Liver (tissue), 9 donors: ENCODE results near the gene IRAG1. TPM values are rescaled to one million over a fixed set of nuclear protein-coding genes. Genes with fewer than 3 reads are reported as not detected.

Experiments
- DNase-seq: peaks from one replicate; pipeline ENCODE4 v3.0.0-alpha.2; 2017; ENCODE audit warnings: low spot score
- H3K27ac ChIP-seq, 2 donors: one replicate each; pipeline ENCODE4 v1.7.0; 2013; ENCODE audit warnings: inconsistent platforms in 2 of 2, low read length in 2 of 2, control low read depth in 1 of 2, low read depth in 1 of 2, mild to moderate bottlenecking in 1 of 2
- H3K27me3 ChIP-seq, 4 donors: one replicate each; pipeline versions ENCODE4 v1.6.1 to v1.7.0; 2013; ENCODE audit warnings: low read length in 3 of 4, inconsistent platforms in 1 of 4, mild to moderate bottlenecking in 1 of 4, moderate library complexity in 1 of 4; ENCODE audit not compliant: control insufficient read depth in 4 of 4, insufficient read depth in 4 of 4
- H3K36me3 ChIP-seq, 4 donors: one replicate each; pipeline versions ENCODE4 v1.6.1 to v1.7.0; 2013; ENCODE audit warnings: low read length in 3 of 4, mild to moderate bottlenecking in 3 of 4, low read depth in 1 of 4, moderate library complexity in 1 of 4; ENCODE audit not compliant: control insufficient read depth in 4 of 4, insufficient read depth in 3 of 4
- H3K4me1 ChIP-seq, 4 donors: one replicate each; pipeline versions ENCODE4 v1.6.1 to v1.7.0; 2013; ENCODE audit warnings: low read length in 3 of 4, mild to moderate bottlenecking in 3 of 4, moderate library complexity in 1 of 4; ENCODE audit not compliant: control insufficient read depth in 4 of 4, insufficient read depth in 4 of 4
- H3K4me3 ChIP-seq, 3 donors: one replicate each; pipeline versions ENCODE4 v1.6.1 to v1.7.0; 2013; ENCODE audit warnings: low read length in 3 of 3, control low read depth in 1 of 3, low read depth in 1 of 3, mild to moderate bottlenecking in 1 of 3
- H3K9ac ChIP-seq, 2 donors: one replicate each; pipeline ENCODE4 v1.7.0; 2013; ENCODE audit warnings: low read length in 2 of 2, mild to moderate bottlenecking in 2 of 2, moderate library complexity in 2 of 2, control low read depth in 1 of 2, low read depth in 1 of 2
- H3K9me3 ChIP-seq, 4 donors: one replicate each; pipeline versions ENCODE4 v1.6.1 to v1.7.0; 2013; ENCODE audit warnings: low read length in 3 of 4; ENCODE audit not compliant: control insufficient read depth in 4 of 4
- ATF3 ChIP-seq: IDR thresholded peaks from 2 replicates; pipeline ENCODE4 v1.6.1; 2016; ENCODE audit warnings: antibody characterized with exemption
- CTCF ChIP-seq: fragments of 150-350 bp; IDR thresholded peaks from 2 replicates; pipeline ENCODE4 v1.5.1; 2017; ENCODE audit warnings: improper control_type of control experiment, low read depth, low read length; ENCODE audit not compliant: missing input control
- EGR1 ChIP-seq, 2 donors: IDR thresholded peaks; 2 replicates each; pipeline ENCODE4 v1.6.1; 2016 to 2018; ENCODE audit warnings: antibody characterized with exemption in 2 of 2, low read depth in 2 of 2
- FOXA1 ChIP-seq: IDR thresholded peaks from 2 replicates; pipeline ENCODE4 v1.6.1; 2016; ENCODE audit warnings: antibody characterized with exemption
- FOXA2 ChIP-seq: IDR thresholded peaks from 2 replicates; pipeline ENCODE4 v1.6.1; 2016; ENCODE audit warnings: antibody characterized with exemption
- GABPA ChIP-seq, 2 donors: IDR thresholded peaks in 1 of 2; conservative IDR thresholded peaks in 1 of 2; 2 replicates each; pipeline ENCODE4 v1.6.1; 2016; ENCODE audit warnings: antibody characterized with exemption in 2 of 2, mild to moderate bottlenecking in 1 of 2, moderate library complexity in 1 of 2
- HNF4A ChIP-seq, 2 donors: conservative IDR thresholded peaks; 2 replicates each; pipeline ENCODE4 v1.6.1; 2016; ENCODE audit warnings: antibody characterized with exemption in 2 of 2, mild to moderate bottlenecking in 2 of 2
- HNF4G ChIP-seq: IDR thresholded peaks from 2 replicates; pipeline ENCODE4 v1.6.1; 2016; ENCODE audit warnings: antibody characterized with exemption
- JUND ChIP-seq, 2 donors: IDR thresholded peaks; 2 replicates each; pipeline ENCODE4 v1.6.1; 2016; ENCODE audit warnings: antibody characterized with exemption in 2 of 2
- MAX ChIP-seq: IDR thresholded peaks from 2 replicates; pipeline ENCODE4 v1.6.1; 2016; ENCODE audit warnings: antibody characterized with exemption
- NR2F2 ChIP-seq: IDR thresholded peaks from 2 replicates; pipeline ENCODE4 v1.6.1; 2016; ENCODE audit warnings: antibody characterized with exemption
- RAD21 ChIP-seq, 2 donors: IDR thresholded peaks; 2 replicates each; pipeline ENCODE4 v1.6.1; 2016; ENCODE audit warnings: antibody characterized with exemption in 2 of 2, mild to moderate bottlenecking in 2 of 2
- RXRA ChIP-seq, 2 donors: IDR thresholded peaks; 2 replicates each; pipeline ENCODE4 v1.6.1; 2017 to 2018; ENCODE audit warnings: antibody characterized with exemption in 2 of 2, mild to moderate bottlenecking in 1 of 2
- SP1 ChIP-seq: IDR thresholded peaks from 2 replicates; pipeline ENCODE4 v1.6.1; 2018; ENCODE audit warnings: antibody characterized with exemption, mild to moderate bottlenecking
- TAF1 ChIP-seq: conservative IDR thresholded peaks from 2 replicates; pipeline ENCODE4 v1.6.1; 2016; ENCODE audit warnings: antibody characterized with exemption, mild to moderate bottlenecking
- YY1 ChIP-seq: IDR thresholded peaks from 2 replicates; pipeline ENCODE4 v1.6.1; 2016; ENCODE audit warnings: antibody characterized with exemption, mild to moderate bottlenecking
- ZBTB33 ChIP-seq: IDR thresholded peaks from 2 replicates; pipeline ENCODE4 v1.6.1; 2016; ENCODE audit warnings: antibody characterized with exemption
- WGBS: extraction: QIAGEN DNeasy Blood & Tissue Kit; methylation state at CpG from one replicate; pipeline ENCODE4 v1.1.7; 2013; 5-methylcytosine and 5-hydroxymethylcytosine counted together
- polyA plus RNA-seq, 2 donors: library from polyadenylated mRNA; stranded (reverse) in 1 of 2; unstranded in 1 of 2; fragments of 200-250 nt in 1 of 2; fragments of >200 nt in 1 of 2; fragmentation: Nextera tagmentation in 1 of 2; extraction: Ambion mirVana in 1 of 2; gene quantifications; one replicate each; pipeline versions ENCODE4 v1.2.1 to v1.2.3, GENCODE V29; 2013 to 2015
- total RNA-seq, 2 donors: library from RNA; depleted of rRNA; stranded (reverse); fragments of >200 nt; gene quantifications; one replicate each; pipeline ENCODE4 v1.2.3, GENCODE V29; 2014
- TF ChIP-seq, protein P1 (sequence below): IDR thresholded peaks from 2 replicates; pipeline ENCODE4 v1.6.1; 2016; ENCODE audit warnings: antibody characterized with exemption, mild to moderate bottlenecking
- donor health status: healthy.
- donor health status: healthy.
- donor health status: healthy.
- donor health status: healthy.
- donor health status: healthy.

Gene IRAG1
- total and polyA plus RNA-seq, 4 donors, result 0.29 to 4.4 (median 2.0) TPM

- Histone ChIP-seq H3K9ac (no peak overlapping the region), H3K36me3 (no peaks in the 10 kb centered on the region), H3K27ac (no peak overlapping the region), H3K4me1 (no peaks in the 10 kb centered on the region), H3K27me3 (no peaks in the 10 kb centered on the region), H3K4me3 (no peak overlapping the region), H3K9me3 (no peaks in the 10 kb centered on the region)
- TF ChIP-seq HNF4G (no peak), ATF3 (no peak), YY1 (no peak), TAF1 (no peak), GABPA (IDR thresholded peaks at IDR 0.05 in 1 of 2, conservative IDR thresholded peaks at IDR 0.05 in 1 of 2) (no peak), JUND (IDR thresholded peaks at IDR 0.05) (no peak), MAX (no peak), ZBTB33 (no peak), RXRA (IDR thresholded peaks at IDR 0.05) (no peak), CTCF (no peak)
- TF ChIP-seq, protein P1, sequence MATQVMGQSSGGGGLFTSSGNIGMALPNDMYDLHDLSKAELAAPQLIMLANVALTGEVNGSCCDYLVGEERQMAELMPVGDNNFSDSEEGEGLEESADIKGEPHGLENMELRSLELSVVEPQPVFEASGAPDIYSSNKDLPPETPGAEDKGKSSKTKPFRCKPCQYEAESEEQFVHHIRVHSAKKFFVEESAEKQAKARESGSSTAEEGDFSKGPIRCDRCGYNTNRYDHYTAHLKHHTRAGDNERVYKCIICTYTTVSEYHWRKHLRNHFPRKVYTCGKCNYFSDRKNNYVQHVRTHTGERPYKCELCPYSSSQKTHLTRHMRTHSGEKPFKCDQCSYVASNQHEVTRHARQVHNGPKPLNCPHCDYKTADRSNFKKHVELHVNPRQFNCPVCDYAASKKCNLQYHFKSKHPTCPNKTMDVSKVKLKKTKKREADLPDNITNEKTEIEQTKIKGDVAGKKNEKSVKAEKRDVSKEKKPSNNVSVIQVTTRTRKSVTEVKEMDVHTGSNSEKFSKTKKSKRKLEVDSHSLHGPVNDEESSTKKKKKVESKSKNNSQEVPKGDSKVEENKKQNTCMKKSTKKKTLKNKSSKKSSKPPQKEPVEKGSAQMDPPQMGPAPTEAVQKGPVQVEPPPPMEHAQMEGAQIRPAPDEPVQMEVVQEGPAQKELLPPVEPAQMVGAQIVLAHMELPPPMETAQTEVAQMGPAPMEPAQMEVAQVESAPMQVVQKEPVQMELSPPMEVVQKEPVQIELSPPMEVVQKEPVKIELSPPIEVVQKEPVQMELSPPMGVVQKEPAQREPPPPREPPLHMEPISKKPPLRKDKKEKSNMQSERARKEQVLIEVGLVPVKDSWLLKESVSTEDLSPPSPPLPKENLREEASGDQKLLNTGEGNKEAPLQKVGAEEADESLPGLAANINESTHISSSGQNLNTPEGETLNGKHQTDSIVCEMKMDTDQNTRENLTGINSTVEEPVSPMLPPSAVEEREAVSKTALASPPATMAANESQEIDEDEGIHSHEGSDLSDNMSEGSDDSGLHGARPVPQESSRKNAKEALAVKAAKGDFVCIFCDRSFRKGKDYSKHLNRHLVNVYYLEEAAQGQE, result no peak
- no peak for DNase-seq
- WGBS, result 94% methylated on average over 2 of the region's 2 CpGs
Measured at GRCh38 chr11:10660323-10660722, 33.2 kb downstream of the IRAG1 start.

- Histone ChIP-seq H3K27me3 (no peaks in the 10 kb centered on the region), H3K4me3 (no peak overlapping the region), H3K4me1 (no peaks in the 10 kb centered on the region), H3K36me3 (no peaks in the 10 kb centered on the region), H3K9ac (no peak overlapping the region), H3K9me3 (no peaks in the 10 kb centered on the region), H3K27ac (no peak overlapping the region)
- 73% methylated on average over 13 of the region's 13 CpGs for WGBS
- DNase-seq, result no peak
- TF ChIP-seq MAX (no peak), FOXA1 (no peak), CTCF (no peak), NR2F2 (no peak), TAF1 (no peak), GABPA (IDR thresholded peaks at IDR 0.05 in 1 of 2, conservative IDR thresholded peaks at IDR 0.05 in 1 of 2) (no peak), HNF4A (conservative IDR thresholded peaks at IDR 0.05) (no peak), YY1 (no peak), SP1 (no peak), ATF3 (no peak), FOXA2 (no peak), EGR1 (IDR thresholded peaks at IDR 0.05; ENCODE audit: low read depth in 2 of 2) (no peak), RAD21 (IDR thresholded peaks at IDR 0.05) (no peak), RXRA (IDR thresholded peaks at IDR 0.05) (no peak)
Measured at GRCh38 chr11:10659339-10660216, 34.0 kb downstream of the IRAG1 start.
